Right renal pelvis (tissue), 4 donors: ENCODE measurements around the gene AUH. TPM values are rescaled to one million over a fixed set of nuclear protein-coding genes. Genes with fewer than 3 reads are reported as not detected.

Experiments
- DNase-seq, 4 donors: peaks; one replicate each; pipeline ENCODE4 v3.0.0-alpha.2; 2013; ENCODE audit warnings: low read depth in 4 of 4, low spot score in 3 of 4, missing footprints in 1 of 4
- polyA plus RNA-seq, 4 donors: library from polyadenylated mRNA; unstranded; fragments of 120-200 nt; gene quantifications; one replicate each; pipeline ENCODE4 v1.2.1, GENCODE V29; 2013; ENCODE audit not compliant: insufficient read length in 4 of 4

AUH gene
- polyA plus RNA-seq, 4 donors = 44.1 to 53.7 (median 50.1) TPM

DNA sequence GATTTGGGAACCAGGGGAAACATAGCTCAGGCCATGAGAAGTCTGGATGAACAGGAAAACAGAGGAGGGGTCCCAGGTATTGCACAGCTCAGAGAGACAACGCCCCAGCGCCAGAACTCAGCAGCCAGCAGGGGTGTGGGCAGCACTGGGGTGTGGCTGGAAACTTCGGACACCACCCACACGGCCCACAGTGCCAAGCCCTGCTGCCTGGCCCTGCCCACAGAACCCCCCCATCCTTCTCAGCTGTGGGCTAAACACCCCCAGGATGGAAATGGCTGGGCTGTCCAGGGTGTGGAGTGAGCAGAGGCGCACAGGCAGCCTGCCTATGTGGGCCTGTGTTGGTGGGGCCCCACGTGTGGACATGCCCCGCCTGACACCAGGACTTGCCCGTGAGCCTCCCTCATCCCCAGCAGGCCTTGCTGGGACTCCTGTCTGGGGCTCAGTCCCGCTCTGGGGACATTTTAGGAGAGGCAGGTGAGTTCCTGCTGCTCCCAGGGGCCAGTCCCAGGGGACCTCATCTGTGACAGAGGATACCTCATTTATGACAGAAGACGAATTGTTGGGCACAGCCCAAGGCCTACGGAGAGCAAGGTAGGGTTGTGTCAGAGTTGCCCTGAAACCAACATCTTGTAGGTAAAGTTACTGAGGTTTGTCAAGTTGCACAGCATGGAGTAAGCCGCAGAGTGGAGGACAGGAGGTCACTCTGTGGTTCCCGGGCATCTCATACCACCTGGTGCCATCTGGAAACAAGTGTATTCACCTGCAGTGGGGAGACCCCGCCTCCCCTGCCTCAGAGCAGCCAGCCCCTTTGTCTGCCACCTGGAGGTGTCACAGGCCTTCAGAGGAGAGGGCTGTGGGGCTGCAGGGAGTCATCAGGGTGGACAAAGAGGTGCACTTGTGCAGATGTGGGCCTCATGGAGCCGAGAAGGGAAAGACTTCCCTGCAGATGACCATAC lies 183.2 kb downstream of the AUH start:
- DNase-seq = no peak

DNA sequence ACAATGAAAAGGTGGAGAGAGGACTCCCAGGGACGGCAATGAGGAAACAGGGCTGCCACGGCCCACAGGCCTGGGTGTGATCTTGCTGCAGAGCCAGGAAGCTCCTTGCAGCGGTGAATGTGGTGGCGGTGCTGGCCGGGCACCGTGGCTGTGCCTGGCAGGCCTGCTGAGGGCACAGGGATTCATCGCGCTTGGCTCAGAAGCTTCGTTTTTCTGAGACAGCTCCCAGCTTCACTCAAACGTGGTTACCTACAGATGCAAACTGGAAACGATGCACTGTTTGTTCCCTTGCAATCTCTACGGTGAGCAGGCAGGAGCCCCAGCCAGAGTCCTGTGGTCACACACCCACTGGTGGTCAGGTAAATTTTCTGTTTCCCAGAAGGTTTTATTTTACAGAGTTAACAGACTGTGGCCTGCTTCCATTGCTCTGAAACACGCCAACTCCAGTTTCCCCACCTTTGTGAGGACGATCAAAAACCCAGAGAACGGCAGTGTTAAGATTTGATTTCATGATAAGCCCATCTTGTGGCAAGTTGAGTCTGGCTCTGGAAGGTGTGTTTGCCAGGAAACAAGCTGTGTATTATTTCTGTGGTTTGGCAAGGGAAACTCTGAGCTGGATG lies 183.9 kb downstream of the AUH start:
- no peak for DNase-seq

DNA sequence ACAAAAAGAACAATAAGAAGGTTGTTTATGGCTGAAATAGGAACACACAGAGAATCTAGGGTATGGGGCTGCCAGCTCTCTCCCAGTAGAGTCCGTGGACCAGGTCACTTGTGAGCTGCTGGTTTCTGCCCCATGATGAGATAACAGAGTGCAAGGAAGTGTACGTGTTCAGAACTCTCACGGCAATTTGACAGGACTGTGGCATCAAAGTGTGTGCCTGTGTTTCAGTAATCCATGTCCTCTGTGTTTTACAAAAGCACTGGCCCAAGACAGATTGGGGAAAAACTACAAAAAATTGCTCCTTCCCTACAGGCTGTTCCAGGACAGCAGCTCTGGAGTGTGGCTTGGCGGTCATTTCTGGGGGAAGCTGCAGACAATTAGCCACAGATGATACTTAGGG lies 184.6 kb downstream of the AUH start:
- no peak for DNase-seq

DNA sequence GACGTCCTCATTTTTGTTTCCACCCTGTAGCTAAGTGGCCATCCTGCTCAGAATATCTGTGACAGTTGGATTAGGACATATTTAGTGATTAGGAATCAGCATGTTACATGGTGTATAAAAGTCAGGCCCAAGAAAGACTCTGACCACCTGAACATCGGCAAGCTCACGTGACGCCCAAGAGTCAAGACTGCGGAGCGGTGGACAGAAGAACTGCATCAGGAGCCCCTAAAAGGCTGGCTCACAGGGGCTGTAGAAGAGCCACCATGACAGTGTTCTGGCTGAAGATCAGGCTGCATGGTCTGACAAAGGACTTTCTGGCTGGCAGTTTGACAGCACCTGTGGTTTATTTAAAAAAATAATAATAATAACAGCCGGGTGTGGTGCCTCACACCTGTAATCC lies 185.3 kb downstream of the AUH start:
- no peak for DNase-seq

DNA sequence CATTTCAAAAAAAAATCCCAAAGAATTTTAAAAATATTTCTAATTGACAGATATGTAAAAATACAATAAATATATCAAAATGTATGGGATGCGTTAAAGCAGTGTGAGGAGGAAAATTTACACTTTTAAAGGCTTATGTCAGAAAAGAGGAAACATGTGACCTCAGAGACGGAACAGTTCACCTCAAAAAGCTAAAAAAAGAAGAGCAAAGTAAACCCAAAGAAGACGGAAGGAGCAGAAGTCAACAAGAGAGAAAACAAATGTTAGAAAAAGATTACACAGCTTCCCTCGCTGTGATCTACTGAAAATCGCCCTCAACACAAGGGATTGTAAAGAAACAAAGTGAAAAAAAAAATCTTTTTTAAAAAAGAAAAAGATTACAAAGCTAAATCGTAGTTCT lies 186.9 kb downstream of the AUH start:
- no peak for DNase-seq

DNA sequence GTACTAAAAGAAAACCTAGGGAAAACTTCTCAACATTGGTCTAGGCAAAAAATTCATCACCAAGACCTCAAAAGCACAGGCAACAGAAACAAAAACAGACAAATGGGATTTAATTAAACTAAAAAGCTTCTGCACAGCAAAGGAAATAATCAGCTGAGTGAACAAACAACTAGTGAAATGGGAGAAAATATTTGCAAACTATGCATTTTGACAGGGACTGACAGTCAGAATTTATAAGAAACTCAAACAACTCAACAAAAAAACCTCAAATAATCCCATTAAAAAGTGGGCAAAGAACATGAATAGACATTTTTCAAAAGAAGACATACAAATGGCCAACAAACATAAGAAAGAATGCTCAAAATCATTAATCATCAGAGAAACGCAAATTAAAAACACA lies 189.4 kb downstream of the AUH start:
- no peak for DNase-seq

DNA sequence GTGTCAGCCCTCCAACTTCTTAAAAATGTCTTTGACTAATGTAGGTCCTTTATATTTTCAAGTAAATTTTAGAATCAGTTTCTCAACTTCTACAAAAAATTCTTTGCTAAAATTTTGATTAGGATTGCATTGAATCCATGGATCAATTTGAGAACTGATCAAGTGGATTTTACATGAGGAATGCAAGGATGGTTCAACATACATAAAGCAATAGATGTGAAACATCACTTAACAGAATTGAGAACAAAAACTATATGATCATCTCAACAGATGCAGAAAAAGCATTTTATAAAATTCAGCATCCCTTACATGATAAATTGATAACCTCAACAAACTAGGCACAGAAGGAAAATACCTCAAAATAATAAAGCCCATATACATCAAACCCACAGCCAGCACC lies 190.8 kb downstream of the AUH start:
- no peak for DNase-seq

DNA sequence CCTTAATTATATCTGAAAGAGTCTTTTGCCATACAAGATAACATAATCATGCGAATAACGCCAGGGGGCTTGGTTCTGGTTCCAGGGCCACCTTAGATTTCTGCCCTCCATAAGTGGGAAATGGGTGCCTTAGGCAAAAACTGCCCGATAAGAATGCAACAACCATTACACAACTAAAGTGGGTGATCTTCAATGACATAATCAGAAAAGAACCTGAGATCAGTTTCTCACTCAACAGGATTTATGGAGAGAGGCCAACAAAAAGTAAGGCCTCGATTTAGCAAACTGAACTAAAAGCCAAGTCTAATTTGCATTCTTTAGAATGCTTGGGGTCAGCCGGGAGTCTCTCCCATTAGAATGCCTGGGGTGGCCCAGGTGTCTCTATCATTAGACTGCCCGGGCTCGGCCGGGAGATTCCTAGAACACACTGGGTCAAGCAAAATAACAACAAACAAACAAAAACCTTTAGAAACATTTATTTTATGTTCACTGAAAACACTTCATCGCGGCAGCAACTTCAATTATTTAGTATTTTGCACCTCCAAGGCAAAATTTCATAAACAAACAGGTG lies 194.8 kb downstream of the AUH start:
- DNase-seq = no peak

DNA sequence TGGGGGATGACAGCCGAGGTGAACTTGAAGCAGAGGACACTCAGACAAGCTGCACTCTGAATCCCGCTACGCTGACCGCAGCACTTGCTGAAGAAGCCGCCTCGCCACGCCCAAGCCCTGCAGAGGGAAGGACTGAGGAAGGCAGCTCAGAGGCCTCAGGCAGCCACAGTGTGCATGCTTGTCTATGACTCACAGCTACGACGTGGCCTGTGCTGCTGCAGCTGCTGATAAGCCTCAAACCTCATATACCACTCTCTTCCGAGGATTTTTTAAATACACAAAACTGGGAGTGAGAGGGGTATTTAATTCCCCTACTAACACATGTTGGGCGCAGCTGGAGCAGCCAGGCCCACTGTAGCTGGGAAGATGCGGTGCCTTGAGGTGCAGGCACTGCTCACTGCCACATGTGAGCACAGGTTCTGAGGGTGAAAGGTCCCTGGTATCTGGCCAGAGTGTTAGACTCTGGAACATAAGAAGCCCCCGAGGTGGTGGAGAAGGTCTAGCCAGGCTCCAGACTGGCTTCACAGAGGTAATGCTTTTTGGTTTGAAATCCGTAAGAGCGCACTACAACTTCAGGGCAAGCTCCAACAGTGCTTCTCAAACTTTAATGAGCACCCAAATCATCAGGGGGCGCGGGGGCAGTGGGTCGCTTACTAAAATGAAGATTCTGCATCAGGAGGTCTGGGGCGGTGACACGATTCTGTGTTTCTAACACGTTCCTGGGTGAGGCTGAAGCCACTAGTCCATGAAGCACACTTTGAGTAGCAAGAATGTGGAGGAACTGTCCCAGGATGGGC lies 196.8 kb downstream of the AUH start:
- no peak for DNase-seq

Other genes starting within 250 kb of the AUH start
- gene NFIL3, start 61.9 kb upstream of the AUH start, polyA plus RNA-seq = 10 to 100 TPM; 30.5 to 34.6 (median 31.2) TPM